Left ventricle myocardium inferior (tissue), 1 donor: ENCODE results near the gene PTPRJ. TPM values are rescaled to one million over a fixed set of nuclear protein-coding genes. Genes with fewer than 3 reads are reported as not detected.

Source experiments
- DNase-seq: peaks from one replicate; pipeline ENCODE4 v3.0.0-alpha.2; 2020
- H3K27ac ChIP-seq: fragments of 200-600 bp; replicated peaks from 2 replicates; pipeline ENCODE4 v1.8.0; 2021
- H3K27me3 ChIP-seq: fragments of 200-600 bp; 2 replicates; pipeline ENCODE4 v1.8.0; 2021; ENCODE audit warnings: low read depth
- H3K36me3 ChIP-seq: fragments of 200-600 bp; 2 replicates; pipeline ENCODE4 v1.8.0; 2021
- H3K4me1 ChIP-seq: fragments of 200-600 bp; 2 replicates; pipeline ENCODE4 v1.8.0; 2021
- H3K4me3 ChIP-seq: fragments of 200-600 bp; 2 replicates; pipeline ENCODE4 v1.8.0; 2021; ENCODE audit warnings: mild to moderate bottlenecking, moderate library complexity
- H3K9me3 ChIP-seq: fragments of 200-600 bp; replicated peaks from 2 replicates; pipeline ENCODE4 v1.8.0; 2021
- intact Hi-C: fragments of 100-400 bp; cut with micrococcal nuclease; formaldehyde crosslinking; loops from one replicate; pipeline ENCODE4 v1.11.0; 2022
- total RNA-seq: library from RNA; stranded (reverse); fragmentation: NEBNext Ultra II Directional; extraction: Animal tissue kit (Norgen Biotek cat#: 25700); gene quantifications from one replicate; pipeline ENCODE4 v1.2.1, GENCODE V29; 2021
- TF ChIP-seq, protein P1 (sequence below): fragments of 200-600 bp; IDR thresholded peaks from 2 replicates; pipeline ENCODE4 v1.8.0; 2021; ENCODE audit warnings: antibody characterized with exemption, mild to moderate bottlenecking, borderline replicate concordance
- donor health status: DM: no; HTN: yes; CAD: no; lungs with severe emphysema.

The PTPRJ gene
- total RNA-seq, 1 donor from 2014 or later: 6.8 TPM

DNA sequence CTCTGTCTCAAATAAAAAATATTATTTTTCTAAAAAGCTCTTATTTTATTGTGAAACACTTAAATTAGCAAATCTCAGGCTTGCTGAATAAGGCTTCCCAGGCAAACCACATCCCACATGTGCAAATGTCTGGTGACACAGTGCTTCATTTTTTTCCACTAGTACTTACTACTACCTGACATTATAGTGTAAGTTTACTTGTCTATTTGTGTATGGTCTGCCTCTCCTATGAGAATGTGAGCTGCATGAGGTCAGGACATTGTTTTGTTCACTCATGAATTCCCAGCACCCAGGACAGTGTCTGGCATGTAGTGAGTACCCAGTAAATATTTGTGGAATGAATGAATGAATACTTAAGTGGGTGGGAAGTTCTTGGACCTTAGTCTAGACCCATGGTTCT is 103.1 kb downstream of the PTPRJ start:
- H3K27me3 ChIP-seq: no peaks in the 10 kb centered on the region
- no peaks in the 10 kb centered on the region for H3K9me3 ChIP-seq
- H3K4me3 ChIP-seq: no peak overlapping the region
- H3K27ac ChIP-seq: no peak overlapping the region
- no peaks in the 10 kb centered on the region for H3K36me3 ChIP-seq
- DNase-seq: no peak
- intact Hi-C loops: no loop called here
- TF ChIP-seq, protein P1, sequence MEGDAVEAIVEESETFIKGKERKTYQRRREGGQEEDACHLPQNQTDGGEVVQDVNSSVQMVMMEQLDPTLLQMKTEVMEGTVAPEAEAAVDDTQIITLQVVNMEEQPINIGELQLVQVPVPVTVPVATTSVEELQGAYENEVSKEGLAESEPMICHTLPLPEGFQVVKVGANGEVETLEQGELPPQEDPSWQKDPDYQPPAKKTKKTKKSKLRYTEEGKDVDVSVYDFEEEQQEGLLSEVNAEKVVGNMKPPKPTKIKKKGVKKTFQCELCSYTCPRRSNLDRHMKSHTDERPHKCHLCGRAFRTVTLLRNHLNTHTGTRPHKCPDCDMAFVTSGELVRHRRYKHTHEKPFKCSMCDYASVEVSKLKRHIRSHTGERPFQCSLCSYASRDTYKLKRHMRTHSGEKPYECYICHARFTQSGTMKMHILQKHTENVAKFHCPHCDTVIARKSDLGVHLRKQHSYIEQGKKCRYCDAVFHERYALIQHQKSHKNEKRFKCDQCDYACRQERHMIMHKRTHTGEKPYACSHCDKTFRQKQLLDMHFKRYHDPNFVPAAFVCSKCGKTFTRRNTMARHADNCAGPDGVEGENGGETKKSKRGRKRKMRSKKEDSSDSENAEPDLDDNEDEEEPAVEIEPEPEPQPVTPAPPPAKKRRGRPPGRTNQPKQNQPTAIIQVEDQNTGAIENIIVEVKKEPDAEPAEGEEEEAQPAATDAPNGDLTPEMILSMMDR: no peak
- peaks cover 31% of the 10 kb centered on the region for H3K4me1 ChIP-seq

DNA sequence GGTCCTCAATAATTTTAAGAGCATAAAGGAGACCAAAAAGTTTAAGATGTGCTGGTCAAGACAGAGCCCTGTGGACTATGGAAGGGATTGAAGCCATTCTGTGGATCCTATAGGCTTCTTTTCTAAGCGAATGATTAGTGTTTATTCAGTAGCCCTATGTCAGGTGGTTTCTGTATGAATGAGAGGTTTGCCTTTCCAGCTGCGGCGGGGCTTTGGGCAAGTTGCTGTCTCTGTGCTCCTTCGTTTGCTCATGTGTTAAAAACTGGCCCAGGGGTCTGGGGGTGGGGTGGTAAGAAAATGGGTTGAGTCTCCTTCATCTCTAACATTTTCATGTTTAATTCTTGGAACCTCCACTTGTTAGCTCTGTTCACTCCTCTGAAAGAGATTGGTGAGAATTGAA is 105.3 kb downstream of the PTPRJ start:
- no peaks in the 10 kb centered on the region for H3K9me3 ChIP-seq
- TF ChIP-seq, protein P1: no peak
- no peak overlapping the region for H3K4me3 ChIP-seq
- DNase-seq: no peak
- peaks cover 28% of the 10 kb centered on the region for H3K4me1 ChIP-seq
- intact Hi-C loops: no loop called here
- H3K36me3 ChIP-seq: no peaks in the 10 kb centered on the region
- H3K27me3 ChIP-seq: no peaks in the 10 kb centered on the region
- no peak overlapping the region for H3K27ac ChIP-seq

DNA sequence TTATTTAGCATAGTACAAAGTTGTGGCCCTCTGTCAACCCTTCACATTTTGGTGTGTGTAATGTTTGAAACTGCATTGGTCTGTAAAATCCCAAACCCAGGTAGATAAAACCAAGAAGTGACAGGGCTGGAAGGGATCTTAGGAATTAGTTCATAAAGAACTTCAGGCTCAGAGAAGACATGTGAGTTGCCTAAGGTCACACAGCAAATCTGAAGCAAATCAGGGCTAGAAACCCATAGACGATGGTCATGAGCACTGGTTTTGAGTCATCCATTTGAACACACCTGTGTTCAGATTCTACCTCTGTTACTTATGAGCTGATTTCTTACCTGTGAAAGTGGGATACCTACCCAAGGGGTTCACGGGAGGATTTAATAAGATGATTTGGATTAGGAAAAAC is 107.1 kb downstream of the PTPRJ start:
- H3K27me3 ChIP-seq: no peaks in the 10 kb centered on the region
- no peaks in the 10 kb centered on the region for H3K9me3 ChIP-seq
- intact Hi-C loops: no loop called here
- H3K36me3 ChIP-seq: no peaks in the 10 kb centered on the region
- no peak for DNase-seq
- H3K27ac ChIP-seq: no peak overlapping the region
- TF ChIP-seq, protein P1: no peak
- H3K4me3 ChIP-seq: no peak overlapping the region
- H3K4me1 ChIP-seq: peaks cover 14% of the 10 kb centered on the region

DNA sequence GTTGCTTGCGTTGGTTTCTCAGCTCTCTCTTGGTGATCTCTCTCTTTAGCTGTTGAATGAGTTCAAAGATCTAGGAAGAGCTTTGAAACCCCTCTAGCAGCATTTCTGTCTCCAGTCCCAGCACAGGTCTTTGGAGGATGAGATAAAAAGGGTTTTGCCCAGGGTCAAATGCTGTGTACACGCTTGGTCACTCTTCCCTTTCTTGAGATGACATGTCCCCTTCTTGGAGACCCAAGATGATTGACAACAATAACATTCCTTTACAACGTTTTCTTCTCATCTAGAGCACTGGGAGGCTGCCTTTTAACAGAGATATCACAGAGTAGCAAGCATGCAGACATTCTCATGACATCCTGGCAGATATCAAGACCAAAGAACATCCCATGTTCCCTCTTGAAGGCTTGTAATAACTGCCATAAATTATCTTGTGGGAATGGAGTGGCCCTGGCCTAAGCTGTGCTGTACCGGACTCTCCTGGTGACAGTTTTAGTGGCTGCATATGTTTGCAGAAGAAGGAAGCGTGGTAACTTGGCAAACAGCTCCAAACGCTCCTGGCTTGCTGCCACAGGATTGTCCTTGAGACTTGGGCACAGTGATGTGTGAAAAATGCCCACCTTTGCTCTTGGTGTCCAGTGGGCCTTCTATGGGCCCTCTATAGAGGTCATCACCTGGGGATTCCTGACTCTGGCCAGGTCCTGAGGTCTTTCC is 107.8 kb downstream of the PTPRJ start:
- H3K4me1 ChIP-seq: peaks cover 21% of the 10 kb centered on the region
- TF ChIP-seq, protein P1: no peak
- intact Hi-C loops: no loop called here
- H3K27ac ChIP-seq: no peak overlapping the region
- H3K27me3 ChIP-seq: no peaks in the 10 kb centered on the region
- no peaks in the 10 kb centered on the region for H3K9me3 ChIP-seq
- no peaks in the 10 kb centered on the region for H3K36me3 ChIP-seq
- peak; percentile 46 for DNase-seq
- H3K4me3 ChIP-seq: no peak overlapping the region

DNA sequence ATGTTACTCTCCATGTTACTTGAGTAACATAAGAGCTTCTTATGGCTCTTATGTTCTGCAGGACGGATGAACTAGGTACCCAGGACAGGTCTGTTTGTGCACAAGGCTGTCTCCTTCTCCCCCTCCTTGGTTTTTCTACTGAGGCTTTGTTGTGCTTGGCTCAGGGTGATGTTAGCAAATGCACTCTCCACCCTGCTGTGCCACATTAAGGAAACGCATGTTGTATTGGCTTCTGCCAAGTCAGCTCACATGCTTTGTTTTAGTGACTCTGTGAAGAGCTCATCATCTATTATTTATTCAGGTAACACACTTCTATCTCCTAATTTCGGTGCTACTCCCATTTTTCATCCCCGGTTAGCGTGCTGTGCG is 108.3 kb downstream of the PTPRJ start:
- Histone ChIP-seq H3K36me3 (no peaks in the 10 kb centered on the region), H3K27me3 (no peaks in the 10 kb centered on the region), H3K4me1 (peaks cover 26% of the 10 kb centered on the region), H3K9me3 (no peaks in the 10 kb centered on the region), H3K4me3 (no peak overlapping the region), H3K27ac (no peak overlapping the region)
- DNase-seq: no peak
- TF ChIP-seq, protein P1: no peak
- intact Hi-C loops: no loop called here
